GM19035 (cell line): ENCODE measurements around the gene IFI27L1.
A peak's percentile ranks its signal among the peaks of the same experiment; 100 is the strongest.

Experiments
- ATAC-seq: cut with Tn5 transposase; IDR thresholded peaks from one replicate; pipeline ENCODE4 v1.9.1; 2021; ENCODE audit not compliant: unreplicated experiment

IFI27L1 gene

GRCh38 chr14:94129758-94130414 lies 48.8 kb downstream of the IFI27L1 start:
- no peak for ATAC-seq

- ATAC-seq = no peak
Measured at GRCh38 chr14:94132285-94132887, 51.3 kb downstream of the IFI27L1 start.

- no peak for ATAC-seq
Measured at GRCh38 chr14:94135476-94135875, 54.4 kb downstream of the IFI27L1 start.

- ATAC-seq = peak; percentile 81
Measured at GRCh38 chr14:94136575-94137331, 55.6 kb downstream of the IFI27L1 start.

DNA sequence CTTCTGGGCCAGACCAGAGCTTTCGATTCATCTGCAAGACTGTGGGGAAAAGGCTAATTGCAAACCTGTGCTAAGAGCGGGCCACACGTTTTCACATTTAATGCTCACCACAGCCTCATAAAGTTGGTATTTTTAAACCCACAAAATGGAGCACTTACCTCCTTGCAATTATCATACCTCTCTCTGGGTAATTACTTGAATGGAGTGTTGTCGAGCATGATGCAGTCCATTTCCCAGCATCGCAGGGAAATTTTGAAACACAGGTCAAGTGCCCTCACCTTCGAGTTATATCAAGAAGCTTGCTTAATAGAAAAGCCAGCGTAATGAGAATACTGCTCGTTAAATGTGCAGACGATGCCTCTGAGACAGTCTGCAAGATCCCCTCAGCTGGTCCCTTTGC lies 57.1 kb downstream of the IFI27L1 start:
- ATAC-seq = no peak

DNA sequence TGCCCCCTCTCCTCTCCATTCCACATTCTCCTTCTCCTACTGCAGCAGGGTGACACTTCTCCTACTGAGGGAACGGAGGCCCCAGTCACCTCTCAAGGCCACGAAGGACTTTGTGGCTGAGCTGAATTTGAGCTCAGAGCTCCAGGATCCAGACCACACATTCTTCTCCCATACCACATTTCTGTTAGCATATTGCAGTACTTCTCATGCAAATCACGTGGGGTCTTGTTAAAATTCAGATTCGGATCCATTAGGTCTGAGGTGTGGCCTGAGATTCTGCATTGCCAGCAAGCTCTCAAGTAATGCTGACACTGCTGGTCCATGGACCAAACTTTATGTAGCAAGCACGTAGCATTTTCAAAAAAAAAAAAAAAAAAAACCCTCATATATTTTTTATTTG lies 57.9 kb downstream of the IFI27L1 start:
- no peak for ATAC-seq

DNA sequence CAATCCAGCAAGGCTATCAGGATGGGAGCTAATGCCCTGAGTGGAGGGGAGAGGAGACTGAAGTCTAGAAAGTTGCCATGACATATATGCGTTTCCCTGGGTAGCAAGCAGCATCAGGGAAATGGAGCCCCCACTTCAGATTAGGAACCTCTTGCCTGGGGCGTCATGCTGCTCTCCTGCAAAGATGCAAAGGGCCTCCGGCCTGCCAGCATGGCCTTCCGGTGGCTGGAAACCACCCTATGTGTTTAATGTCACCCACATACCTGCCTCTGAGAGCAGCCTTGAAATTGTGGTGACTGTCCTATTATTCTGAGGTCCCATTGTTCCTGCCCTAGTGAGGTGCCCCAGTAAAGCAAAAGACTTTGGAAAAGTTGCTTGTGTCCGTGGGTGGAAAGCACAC lies 58.3 kb downstream of the IFI27L1 start:
- ATAC-seq = no peak

DNA sequence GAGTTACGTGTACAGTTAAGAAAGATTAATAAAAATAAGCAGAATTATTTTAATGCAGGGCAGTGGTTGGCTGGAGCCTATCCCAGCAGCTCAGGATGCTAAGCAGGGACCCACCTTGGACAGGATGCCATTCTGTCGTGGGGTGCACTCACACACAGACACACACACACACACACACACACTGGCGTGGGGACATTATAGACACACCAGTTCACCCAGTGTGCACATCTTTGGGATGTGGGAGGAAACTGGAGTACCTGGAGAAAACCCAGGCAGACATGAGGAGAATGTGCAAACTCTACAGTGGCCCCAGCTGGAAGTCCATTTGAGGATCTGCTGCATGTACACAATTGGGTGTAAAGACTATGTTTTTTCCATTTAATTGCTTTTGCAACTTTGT lies 61.1 kb downstream of the IFI27L1 start:
- no peak for ATAC-seq

GRCh38 chr14:94142836-94143235 lies 61.7 kb downstream of the IFI27L1 start:
- no peak for ATAC-seq

DNA sequence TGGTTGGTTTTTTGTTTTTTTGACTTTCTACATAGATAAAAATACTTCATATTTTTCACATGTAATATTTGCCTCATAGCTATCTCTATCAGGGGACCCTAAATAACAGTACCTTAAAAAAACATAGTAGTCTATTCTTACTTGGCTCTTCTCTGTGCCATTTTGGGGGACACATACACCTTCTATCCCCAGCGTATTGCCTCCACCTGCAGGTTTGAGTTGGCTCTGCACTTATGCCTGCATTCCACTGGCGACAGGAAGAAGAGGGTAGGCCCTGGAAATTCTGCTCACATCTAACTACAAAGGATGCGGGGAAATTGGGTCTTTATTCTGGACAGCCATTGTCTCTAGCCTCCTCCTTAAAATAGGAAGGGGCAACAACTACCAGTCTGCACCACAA lies 62.1 kb downstream of the IFI27L1 start:
- no peak for ATAC-seq

DNA sequence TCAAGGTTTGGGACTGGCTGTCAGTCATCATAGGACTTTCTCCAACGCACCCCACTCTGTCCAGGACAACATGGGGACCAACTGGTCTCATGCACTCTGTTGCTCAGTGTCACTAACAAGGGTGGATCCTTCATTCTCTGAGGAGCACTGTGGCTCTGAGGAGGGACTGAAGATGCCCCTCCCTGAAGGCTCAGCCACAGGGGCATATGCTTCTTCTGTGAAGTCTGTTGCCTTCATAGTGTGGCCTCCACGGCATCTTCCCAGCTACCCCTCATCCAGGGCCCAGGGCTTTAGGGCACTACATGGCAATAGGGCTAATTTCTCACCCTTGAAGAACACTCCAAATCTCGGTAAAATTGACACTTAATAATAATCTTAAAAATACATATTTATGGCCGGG lies 62.6 kb downstream of the IFI27L1 start:
- no peak for ATAC-seq

DNA sequence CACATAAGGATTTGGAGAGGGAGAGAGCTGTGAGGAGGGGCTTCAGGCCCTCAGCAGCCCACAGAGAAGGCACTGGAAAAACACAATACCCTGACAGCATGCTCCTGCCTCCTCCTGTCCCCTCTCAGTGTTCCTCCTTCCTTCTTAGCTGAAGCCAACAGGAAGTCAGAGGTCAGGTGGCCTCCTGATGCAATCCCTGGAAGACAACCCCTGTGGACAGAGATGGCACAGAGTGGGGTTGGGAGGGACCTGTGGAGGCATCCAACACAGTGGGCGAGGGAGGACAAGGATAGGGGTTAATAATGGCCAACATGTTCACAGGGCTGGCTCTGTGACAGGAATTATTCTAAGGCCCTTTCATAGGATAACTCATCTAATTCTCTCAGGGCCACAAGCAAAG lies 63.7 kb downstream of the IFI27L1 start:
- no peak for ATAC-seq

DNA sequence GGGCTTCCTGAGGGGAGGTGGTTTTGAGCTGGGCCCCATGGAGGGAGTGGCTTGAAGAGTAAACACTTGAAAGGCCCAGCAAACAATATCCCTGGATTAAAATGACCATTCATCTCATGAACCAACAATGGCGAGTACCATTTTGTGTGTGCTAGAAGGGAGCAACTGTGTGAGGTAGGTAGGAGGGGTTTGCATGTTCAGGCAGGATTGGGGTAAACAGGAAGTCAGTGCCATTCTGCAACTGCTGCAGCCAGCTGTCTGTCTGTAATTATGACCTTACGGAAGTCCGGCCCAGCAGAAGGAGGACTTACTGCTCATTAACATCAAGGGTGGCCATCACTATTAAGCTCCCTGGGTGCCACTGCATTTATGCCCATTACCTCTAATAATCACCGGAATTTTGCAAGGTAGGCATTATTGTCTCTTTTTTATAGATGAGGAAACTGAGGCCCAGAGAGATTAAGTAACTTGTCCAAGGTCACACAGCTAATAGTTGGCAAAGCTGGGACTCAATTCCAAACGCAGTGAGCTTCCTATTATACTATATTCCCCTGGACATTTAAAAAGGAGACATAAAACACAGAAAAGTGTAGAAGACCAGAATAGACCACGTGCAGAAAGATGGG lies 64.9 kb downstream of the IFI27L1 start:
- ATAC-seq = no peak
